ENCODE data around the gene USP37.

DNA sequence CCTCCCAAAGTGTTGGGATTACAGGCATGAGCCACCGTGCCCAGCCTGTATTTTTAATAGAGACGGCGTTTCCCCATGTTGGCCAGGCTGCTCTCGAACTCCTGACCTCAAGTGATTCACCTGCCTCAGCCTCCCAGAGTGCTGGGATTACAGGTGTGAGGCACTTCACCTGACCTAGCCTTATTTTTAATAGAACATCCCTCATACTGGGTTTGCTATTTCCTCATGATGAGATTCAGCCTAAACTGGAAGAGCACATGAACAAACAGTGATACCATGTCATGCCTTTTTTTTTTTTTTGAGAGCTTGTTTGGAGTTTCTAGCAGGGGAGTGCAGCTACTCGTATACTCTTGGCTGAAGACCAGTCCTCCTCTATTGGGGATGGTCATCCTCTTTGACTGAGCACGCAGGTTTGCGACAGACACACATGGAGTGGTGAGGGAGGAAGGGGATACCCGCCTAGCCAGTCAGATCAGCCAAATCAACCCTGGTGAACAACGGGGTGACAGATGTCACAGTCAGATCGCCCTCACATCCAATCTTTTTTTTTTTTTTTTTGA lies 67.6 kb downstream of the USP37 start:
- TF ChIP-seq, protein P1, sequence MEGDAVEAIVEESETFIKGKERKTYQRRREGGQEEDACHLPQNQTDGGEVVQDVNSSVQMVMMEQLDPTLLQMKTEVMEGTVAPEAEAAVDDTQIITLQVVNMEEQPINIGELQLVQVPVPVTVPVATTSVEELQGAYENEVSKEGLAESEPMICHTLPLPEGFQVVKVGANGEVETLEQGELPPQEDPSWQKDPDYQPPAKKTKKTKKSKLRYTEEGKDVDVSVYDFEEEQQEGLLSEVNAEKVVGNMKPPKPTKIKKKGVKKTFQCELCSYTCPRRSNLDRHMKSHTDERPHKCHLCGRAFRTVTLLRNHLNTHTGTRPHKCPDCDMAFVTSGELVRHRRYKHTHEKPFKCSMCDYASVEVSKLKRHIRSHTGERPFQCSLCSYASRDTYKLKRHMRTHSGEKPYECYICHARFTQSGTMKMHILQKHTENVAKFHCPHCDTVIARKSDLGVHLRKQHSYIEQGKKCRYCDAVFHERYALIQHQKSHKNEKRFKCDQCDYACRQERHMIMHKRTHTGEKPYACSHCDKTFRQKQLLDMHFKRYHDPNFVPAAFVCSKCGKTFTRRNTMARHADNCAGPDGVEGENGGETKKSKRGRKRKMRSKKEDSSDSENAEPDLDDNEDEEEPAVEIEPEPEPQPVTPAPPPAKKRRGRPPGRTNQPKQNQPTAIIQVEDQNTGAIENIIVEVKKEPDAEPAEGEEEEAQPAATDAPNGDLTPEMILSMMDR (IDR thresholded peaks at IDR 0.05; ENCODE audit: insufficient read depth, low read depth, low read length), result no peak
- no peak for TF ChIP-seq EZH2 (IDR thresholded peaks at IDR 0.05; ENCODE audit: insufficient read depth, low read length)
